Testis (tissue), 2 donors: ENCODE data around the gene ABI3BP.

Experiments used
- CTCF ChIP-seq, 3 experiments: fragments of 450-650 bp in 2 of 3; fragments of 200-600 bp in 1 of 3; sonication (generic) in 1 of 3; IDR thresholded peaks; one replicate each; pipeline ENCODE4 v1.5.1; 2016 to 2019; ENCODE audit warnings: antibody characterized with exemption in 3 of 3, mild to moderate bottlenecking in 2 of 3, moderate library complexity in 1 of 3
- POLR2A ChIP-seq: fragments of 450-650 bp; IDR thresholded peaks from one replicate; pipeline ENCODE4 v1.6.1; 2017; ENCODE audit warnings: antibody characterized with exemption, mild to moderate bottlenecking, moderate library complexity

GRCh38 chr3:100825574-100825973 lies 167.6 kb downstream of the ABI3BP start:
- TF ChIP-seq POLR2A (no peak), CTCF (IDR thresholded peaks at IDR 0.05) (no peak)
